MCF 10A (cell line): ENCODE data around the gene RHOT2. TPM values are rescaled to one million over a fixed set of nuclear protein-coding genes. Genes with fewer than 3 reads are reported as not detected.
A peak's percentile ranks its signal among the peaks of the same experiment; 100 is the strongest.

Source experiments
- Bru-seq: library from RNA; stranded (reverse); fragments of 400-500 nt; gene quantifications from one replicate; lab custom pipeline; 2021; lab: Mats Ljungman, UMichigan
- BruChase-seq, 2 experiments: library from RNA; stranded (reverse); fragments of 400-500 nt; gene quantifications; one replicate each; lab custom pipeline; 2021; lab: Mats Ljungman, UMichigan
- BruUV-seq: library from RNA; stranded (reverse); fragments of 400-500 nt; replicated peaks from 2 replicates; lab custom pipeline; 2021; lab: Mats Ljungman, UMichigan
- CTCF ChIA-PET: fragments of 300-600 bp; sonication (Branson Sonifier 250); formaldehyde crosslinking; extraction: SDS; loops from one replicate; lab custom pipeline; 2021; ENCODE audit warnings: antibody characterized with exemption, inconsistent platforms; lab: Yijun Ruan, JAX
- POLR2A ChIA-PET: fragments of 300-600, 350-650 bp; sonication (Branson Sonifier 250); formaldehyde crosslinking; extraction: SDS; loops from one replicate; lab custom pipeline; 2020; ENCODE audit warnings: antibody characterized with exemption, inconsistent platforms; lab: Yijun Ruan, JAX
- DNase-seq: peaks from one replicate; pipeline ENCODE4 v3.0.0-alpha.2; 2018; ENCODE audit not compliant: unreplicated experiment
- H3K27ac Mint-ChIP-seq: one replicate; pipeline ENCODE4 v1.8.0; 2022; ENCODE audit warnings: mild to moderate bottlenecking, low read depth, mixed read lengths; ENCODE audit not compliant: unreplicated experiment
- H3K27me3 Mint-ChIP-seq: one replicate; pipeline ENCODE4 v1.8.0; 2022; ENCODE audit warnings: mixed read lengths; ENCODE audit not compliant: insufficient read depth, unreplicated experiment
- H3K36me3 Mint-ChIP-seq: one replicate; pipeline ENCODE4 v1.8.0; 2022; ENCODE audit warnings: mild to moderate bottlenecking, moderate library complexity, mixed read lengths; ENCODE audit not compliant: insufficient read depth, unreplicated experiment
- H3K4me1 Mint-ChIP-seq: one replicate; pipeline ENCODE4 v1.8.0; 2022; ENCODE audit warnings: mixed read lengths; ENCODE audit not compliant: insufficient read depth, unreplicated experiment
- H3K4me3 Mint-ChIP-seq: one replicate; pipeline ENCODE4 v1.8.0; 2022; ENCODE audit warnings: mild to moderate bottlenecking, moderate library complexity, mixed read lengths; ENCODE audit not compliant: unreplicated experiment
- H3K9me3 Mint-ChIP-seq: one replicate; pipeline ENCODE4 v1.8.0; 2022; ENCODE audit warnings: mixed read lengths; ENCODE audit not compliant: unreplicated experiment
- intact Hi-C: fragments of 100-400 bp; cut with micrococcal nuclease; formaldehyde crosslinking; loops from 2 replicates; pipeline ENCODE4 v1.14.1; 2022
- long read RNA-seq: library from polyadenylated mRNA; stranded (forward); transcript quantifications from one replicate; pipeline ENCODE4 v2.0.0, GENCODE V29; 2022
- total RNA-seq: library from RNA; stranded (reverse); gene quantifications from 2 replicates; pipeline ENCODE4 v1.2.3, GENCODE V29; 2022
- TF ChIP-seq, protein P1 (sequence below): fragments of 200-600 bp; IDR thresholded peaks from one replicate; pipeline ENCODE4 v1.8.0; 2022; ENCODE audit warnings: antibody characterized with exemption, mild to moderate bottlenecking; ENCODE audit not compliant: unreplicated experiment

Gene RHOT2
- 110 and 118 TPM in 2 replicates for total RNA-seq
- percentile 58 among the genes with signal in this experiment for Bru-seq, nascent RNA
- percentile 87 among the genes with signal in this experiment for BruChase-seq, experiment 1, labeled RNA remaining after a 6-hour chase
- percentile 70 among the genes with signal in this experiment for BruChase-seq, experiment 2, labeled RNA remaining after a 2-hour chase
- long read RNA-seq, transcript RHOT2-201 (19 exons, 2,539 nt) = major isoform, 46 of 272 reads
- long read RNA-seq, partial matches to known transcripts = 25 of 272 reads
- long read RNA-seq, other reads (novel, unspliced or antisense) = 199 of 272 reads

GRCh38 chr16:667780-668518 lies at the start of gene RHOT2:
TSS of gene RHOT2 (plus strand) at chr16:668132. CDS start at chr16:668200, 68 bp downstream.
- H3K27me3 Mint-ChIP-seq = no peaks in the 10 kb centered on the region
- intact Hi-C loops = no loop called here
- H3K4me3 Mint-ChIP-seq = peak within 1 kb of the TSS; percentile 75
- peak; percentile 87 for DNase-seq
- no peaks in the 10 kb centered on the region for H3K4me1 Mint-ChIP-seq
- peak within 1 kb of the TSS; percentile 85 for H3K27ac Mint-ChIP-seq
- TF ChIP-seq, protein P1, sequence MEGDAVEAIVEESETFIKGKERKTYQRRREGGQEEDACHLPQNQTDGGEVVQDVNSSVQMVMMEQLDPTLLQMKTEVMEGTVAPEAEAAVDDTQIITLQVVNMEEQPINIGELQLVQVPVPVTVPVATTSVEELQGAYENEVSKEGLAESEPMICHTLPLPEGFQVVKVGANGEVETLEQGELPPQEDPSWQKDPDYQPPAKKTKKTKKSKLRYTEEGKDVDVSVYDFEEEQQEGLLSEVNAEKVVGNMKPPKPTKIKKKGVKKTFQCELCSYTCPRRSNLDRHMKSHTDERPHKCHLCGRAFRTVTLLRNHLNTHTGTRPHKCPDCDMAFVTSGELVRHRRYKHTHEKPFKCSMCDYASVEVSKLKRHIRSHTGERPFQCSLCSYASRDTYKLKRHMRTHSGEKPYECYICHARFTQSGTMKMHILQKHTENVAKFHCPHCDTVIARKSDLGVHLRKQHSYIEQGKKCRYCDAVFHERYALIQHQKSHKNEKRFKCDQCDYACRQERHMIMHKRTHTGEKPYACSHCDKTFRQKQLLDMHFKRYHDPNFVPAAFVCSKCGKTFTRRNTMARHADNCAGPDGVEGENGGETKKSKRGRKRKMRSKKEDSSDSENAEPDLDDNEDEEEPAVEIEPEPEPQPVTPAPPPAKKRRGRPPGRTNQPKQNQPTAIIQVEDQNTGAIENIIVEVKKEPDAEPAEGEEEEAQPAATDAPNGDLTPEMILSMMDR = peak; percentile 67
- ChIA-PET POLR2A (interaction anchor here (0.6 to 3.2 kb wide), 17 partner anchors 8 to 244 kb away, joined by 3 to 17 read pairs (median 4); partner anchors contain the start of genes CAPN15, METTL26, STUB1 and WDR24), CTCF (interaction anchor here (0.6 to 2.3 kb wide), 16 partner anchors 9 to 325 kb away, joined by 3 to 9 read pairs (median 3); partner anchors contain the start of genes CCDC78, MCRIP2, METTL26 and WDR24)
- no peaks in the 10 kb centered on the region for H3K9me3 Mint-ChIP-seq
- H3K36me3 Mint-ChIP-seq = peaks cover 23% of the 10 kb centered on the region
- BruUV-seq = no TSS peak

GRCh38 chr16:619476-620100 lies 48.3 kb upstream of the RHOT2 start:
- Mint-ChIP-seq H3K27me3 (no peaks in the 10 kb centered on the region), H3K36me3 (peaks cover 28% of the 10 kb centered on the region)
- POLR2A ChIA-PET = interaction anchor here (1.2 to 6.3 kb wide), 3 partner anchors 17 to 27 kb away, joined by 3 to 88 read pairs (median 43); partner anchors contain the start of genes MCRIP2, METTL26 and RAB40C

GRCh38 chr16:620700-621525 lies 47.0 kb upstream of the RHOT2 start:
- POLR2A ChIA-PET = interaction anchor here (0.7 to 6.3 kb wide), 7 partner anchors 10 to 33 kb away, joined by 3 to 88 read pairs (median 10); partner anchors contain the start of genes MCRIP2, METTL26, RAB40C and WFIKKN1

More at GRCh38 chr16:619476-620100, 48.3 kb upstream of the RHOT2 start:
- BruUV-seq = no TSS peak
- intact Hi-C loops = no loop called here
- Mint-ChIP-seq H3K4me3 (no peak overlapping the region), H3K4me1 (peaks cover 8% of the 10 kb centered on the region), H3K27ac (no peak overlapping the region), H3K9me3 (no peaks in the 10 kb centered on the region)
- no peak for DNase-seq
- TF ChIP-seq, protein P1 = no peak
- CTCF ChIA-PET = no interaction called here

More at GRCh38 chr16:620700-621525, 47.0 kb upstream of the RHOT2 start:
- Mint-ChIP-seq H3K4me1 (peaks cover 8% of the 10 kb centered on the region), H3K27ac (peak overlapping the region; percentile 85), H3K27me3 (no peaks in the 10 kb centered on the region), H3K36me3 (peaks cover 20% of the 10 kb centered on the region), H3K9me3 (no peaks in the 10 kb centered on the region), H3K4me3 (no peak overlapping the region)
- TF ChIP-seq, protein P1 = no peak
- CTCF ChIA-PET = interaction anchor here (0.6 to 2.2 kb wide), 3 partner anchors 21 to 28 kb away, joined by 3 to 18 read pairs (median 4); partner anchors contain the start of gene MCRIP2
- BruUV-seq = no TSS peak
- intact Hi-C loops = no loop called here
- no peak for DNase-seq
